Epithelial cell of esophagus (primary cell): ENCODE data around the gene ADCYAP1R1.

Experiments
- DNase-seq: peaks from one replicate; pipeline ENCODE4 v3.0.0; 2010; ENCODE audit warnings: low read depth
- H3K4me3 ChIP-seq: 2 replicates; pipeline ENCODE4 v1.5.1; 2011; ENCODE audit warnings: mild to moderate bottlenecking, low read length, control low read depth
- TF ChIP-seq, protein P1 (sequence below): IDR thresholded peaks from 2 replicates; pipeline ENCODE4 v1.5.1; 2011; ENCODE audit warnings: low read depth, mild to moderate bottlenecking, low read length, control low read depth, inconsistent platforms; ENCODE audit not compliant: insufficient read depth; ENCODE audit errors: missing control alignments

The ADCYAP1R1 gene

DNA sequence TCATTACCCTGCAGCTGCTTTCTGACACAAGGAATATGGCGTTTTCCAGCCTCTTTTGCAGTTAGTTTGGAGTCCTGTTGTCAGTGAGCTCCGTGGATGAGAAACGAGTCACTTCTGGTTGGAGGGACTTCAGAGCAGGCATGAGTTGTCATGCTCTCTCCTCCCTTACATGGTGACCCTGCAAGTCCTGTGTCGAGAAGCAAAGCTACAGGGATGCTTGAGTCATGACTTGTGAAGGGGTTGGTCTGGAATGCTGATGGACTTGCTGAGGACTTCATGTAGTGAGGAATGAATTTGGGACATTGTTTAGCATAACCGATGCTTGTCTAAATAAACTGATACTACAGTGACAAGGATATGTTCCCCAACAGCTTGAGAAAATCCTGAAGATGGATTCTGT lies 108.8 kb downstream of the ADCYAP1R1 start:
- TF ChIP-seq, protein P1, sequence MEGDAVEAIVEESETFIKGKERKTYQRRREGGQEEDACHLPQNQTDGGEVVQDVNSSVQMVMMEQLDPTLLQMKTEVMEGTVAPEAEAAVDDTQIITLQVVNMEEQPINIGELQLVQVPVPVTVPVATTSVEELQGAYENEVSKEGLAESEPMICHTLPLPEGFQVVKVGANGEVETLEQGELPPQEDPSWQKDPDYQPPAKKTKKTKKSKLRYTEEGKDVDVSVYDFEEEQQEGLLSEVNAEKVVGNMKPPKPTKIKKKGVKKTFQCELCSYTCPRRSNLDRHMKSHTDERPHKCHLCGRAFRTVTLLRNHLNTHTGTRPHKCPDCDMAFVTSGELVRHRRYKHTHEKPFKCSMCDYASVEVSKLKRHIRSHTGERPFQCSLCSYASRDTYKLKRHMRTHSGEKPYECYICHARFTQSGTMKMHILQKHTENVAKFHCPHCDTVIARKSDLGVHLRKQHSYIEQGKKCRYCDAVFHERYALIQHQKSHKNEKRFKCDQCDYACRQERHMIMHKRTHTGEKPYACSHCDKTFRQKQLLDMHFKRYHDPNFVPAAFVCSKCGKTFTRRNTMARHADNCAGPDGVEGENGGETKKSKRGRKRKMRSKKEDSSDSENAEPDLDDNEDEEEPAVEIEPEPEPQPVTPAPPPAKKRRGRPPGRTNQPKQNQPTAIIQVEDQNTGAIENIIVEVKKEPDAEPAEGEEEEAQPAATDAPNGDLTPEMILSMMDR = no peak
- DNase-seq = peak; percentile 54
- no peak overlapping the region for H3K4me3 ChIP-seq
